Ramos (cell line): ENCODE results near the gene ZFTA.

Experiments
- in situ Hi-C: fragments of 300-500 bp; cut with MboI; formaldehyde crosslinking; loops from one replicate; pipeline ENCODE4 v1.14.3; 2022; ENCODE audit warnings: low sequenced_read_pairs; ENCODE audit not compliant: unreplicated experiment

The ZFTA gene

GRCh38 chr11:63760487-63761079 is 8.0 kb downstream of the ZFTA start:
- in situ Hi-C loops, result no loop called here

GRCh38 chr11:63756919-63757761 is 11.4 kb downstream of the ZFTA start:
- in situ Hi-C loops, result no loop called here

- in situ Hi-C loops, result no loop called here
Measured at GRCh38 chr11:63749624-63750023, 19.0 kb downstream of the ZFTA start.

- in situ Hi-C loops, result no loop called here
Measured at GRCh38 chr11:63747011-63747410, 21.6 kb downstream of the ZFTA start.

- in situ Hi-C loops, result no loop called here
Measured at GRCh38 chr11:63745304-63746170, 23.0 kb downstream of the ZFTA start.

GRCh38 chr11:63738720-63739360 is 29.7 kb downstream of the ZFTA start:
- in situ Hi-C loops, result no loop called here

- in situ Hi-C loops, result no loop called here
Measured at GRCh38 chr11:63737718-63738117, 30.9 kb downstream of the ZFTA start.

GRCh38 chr11:63736864-63737263 is 31.7 kb downstream of the ZFTA start:
- in situ Hi-C loops, result no loop called here

GRCh38 chr11:63729326-63729725 is 39.2 kb downstream of the ZFTA start:
- in situ Hi-C loops, result no loop called here

GRCh38 chr11:63720611-63721010 is 48.0 kb downstream of the ZFTA start:
- in situ Hi-C loops, result no loop called here

- in situ Hi-C loops, result no loop called here
Measured at GRCh38 chr11:63719987-63720386, 48.6 kb downstream of the ZFTA start.

- in situ Hi-C loops, result no loop called here
Measured at GRCh38 chr11:63719001-63719400, 49.6 kb downstream of the ZFTA start.
